Peyer's patch (tissue), 4 donors: ENCODE results near the gene PTGR3. TPM values are rescaled to one million over a fixed set of nuclear protein-coding genes. Genes with fewer than 3 reads are reported as not detected.

Experiments
- DNase-seq, 3 donors: peaks; one replicate each; pipeline ENCODE4 v3.0.0-alpha.2; 2017 to 2019
- H3K27ac ChIP-seq, 4 donors: fragments of 200-600 bp; sonication (generic); one replicate each; pipeline ENCODE4 v1.5.1; 2016 to 2019
- H3K27me3 ChIP-seq, 2 donors: fragments of 200-600 bp; sonication (generic); one replicate each; pipeline ENCODE4 v1.5.1; 2019
- H3K36me3 ChIP-seq, 3 donors: fragments of 200-600 bp; sonication (generic); one replicate each; pipeline ENCODE4 v1.5.1; 2016 to 2019
- H3K4me1 ChIP-seq, 4 donors: fragments of 200-600 bp; sonication (generic); one replicate each; pipeline ENCODE4 v1.5.1; 2016 to 2019
- H3K4me3 ChIP-seq, 4 donors: fragments of 200-600 bp; sonication (generic); 1 replicate in 3 of 4; 2 replicates in 1 of 4; pipeline ENCODE4 v1.5.1; 2016 to 2019; ENCODE audit warnings: mild to moderate bottlenecking in 1 of 4
- H3K9me3 ChIP-seq, 4 donors: fragments of 200-600 bp; sonication (generic); one replicate each; pipeline ENCODE4 v1.5.1; 2016 to 2019; ENCODE audit warnings: mild to moderate bottlenecking in 1 of 4
- CTCF ChIP-seq, 6 experiments: fragments of 450-650 bp in 4 of 6; fragments of 200-600 bp in 2 of 6; sonication (generic) in 1 of 6; IDR thresholded peaks; one replicate each; pipeline ENCODE4 v1.5.1; 2017 to 2019; ENCODE audit warnings: antibody characterized with exemption in 6 of 6, mild to moderate bottlenecking in 3 of 6, moderate library complexity in 1 of 6
- POLR2A ChIP-seq, 2 donors: fragments of 450-650 bp; IDR thresholded peaks; one replicate each; pipeline ENCODE4 v1.5.1; 2017; ENCODE audit warnings: antibody characterized with exemption in 2 of 2, mild to moderate bottlenecking in 2 of 2, moderate library complexity in 2 of 2
- total RNA-seq, 4 donors: library from RNA; depleted of rRNA; stranded (reverse); fragments of >200 nt; gene quantifications; one replicate each; pipeline ENCODE4 v1.1.0, GENCODE V29; 2016

The PTGR3 gene
- total RNA-seq, 4 donors from 2014 or later, result 19.6 to 24.1 (median 20.8) TPM

GRCh38 chr18:75235896-75236295 lies 27.0 kb upstream of the PTGR3 start:
- Histone ChIP-seq H3K4me1 (peaks cover 0 to 4% (median 0%) of the 10 kb centered on the region in 4 donors), H3K36me3 (peaks cover 0 to 5% (median 0%) of the 10 kb centered on the region in 3 donors)

DNA sequence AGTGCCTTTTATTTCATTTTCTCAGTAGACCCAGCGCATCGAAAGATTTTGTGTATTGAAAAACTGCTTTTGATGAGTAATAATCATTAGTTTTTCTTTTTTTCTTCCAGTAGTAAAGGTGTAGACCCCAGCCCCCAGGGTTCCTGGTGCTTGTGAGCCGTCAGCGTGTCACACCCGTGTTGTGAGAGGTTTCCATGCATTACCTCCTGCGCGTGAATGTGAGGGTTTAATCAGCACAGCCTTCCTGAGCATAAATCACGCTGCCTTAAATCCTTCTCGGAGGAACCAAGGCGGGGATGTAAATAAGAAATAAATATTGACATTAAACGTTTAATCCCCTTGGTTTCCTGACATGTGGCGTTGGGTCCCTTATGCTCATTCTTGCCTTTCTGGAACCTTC lies 26.0 kb upstream of the PTGR3 start:
- Histone ChIP-seq H3K27ac (no peak overlapping the region), H3K36me3 (peaks cover 0 to 5% (median 0%) of the 10 kb centered on the region in 3 donors), H3K9me3 (no peaks in the 10 kb centered on the region), H3K4me3 (no peak overlapping the region), H3K27me3 (no peaks in the 10 kb centered on the region), H3K4me1 (peaks cover 0 to 5% (median 0%) of the 10 kb centered on the region in 4 donors)
- DNase-seq, result no peak
- no peak for TF ChIP-seq CTCF (IDR thresholded peaks at IDR 0.05)

More at GRCh38 chr18:75235896-75236295, 27.0 kb upstream of the PTGR3 start:
- Histone ChIP-seq H3K9me3 (no peaks in the 10 kb centered on the region), H3K27ac (no peak overlapping the region), H3K27me3 (no peaks in the 10 kb centered on the region), H3K4me3 (no peak overlapping the region)
- TF ChIP-seq POLR2A (IDR thresholded peaks at IDR 0.05) (no peak), CTCF (IDR thresholded peaks at IDR 0.05) (no peak)
- DNase-seq, result no peak

DNA sequence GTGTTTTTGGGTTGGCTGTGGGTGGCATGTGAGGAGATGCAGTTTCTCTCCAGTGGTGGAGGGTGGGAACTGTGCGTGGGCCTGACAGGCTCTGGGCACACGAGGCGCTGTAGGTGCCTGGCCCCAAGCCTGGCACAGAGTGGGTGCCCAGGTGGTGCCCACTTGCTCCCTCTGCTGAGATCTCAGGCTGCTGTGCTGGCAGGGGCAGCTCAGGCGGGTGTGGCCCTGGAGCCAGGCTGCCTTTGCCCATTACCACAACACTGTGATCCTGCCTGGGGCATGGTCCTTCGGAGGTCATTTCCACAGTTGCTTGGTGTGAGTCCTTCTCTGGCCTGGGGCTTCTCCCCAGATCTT lies 22.1 kb upstream of the PTGR3 start:
- TF ChIP-seq POLR2A (IDR thresholded peaks at IDR 0.05), result no peak
- TF ChIP-seq CTCF (IDR thresholded peaks at IDR 0.05), result no peak
- H3K4me1 ChIP-seq, result peaks cover 0 to 27% (median 1%) of the 10 kb centered on the region in 4 donors
- no peak overlapping the region for H3K27ac ChIP-seq

GRCh38 chr18:75230163-75231052 lies 21.5 kb upstream of the PTGR3 start:
- no peaks in the 10 kb centered on the region for H3K27me3 ChIP-seq
- DNase-seq, result no peak
- H3K9me3 ChIP-seq, result no peaks in the 10 kb centered on the region
- H3K36me3 ChIP-seq, result peaks cover 0 to 5% (median 0%) of the 10 kb centered on the region in 3 donors
- TF ChIP-seq CTCF (IDR thresholded peaks at IDR 0.05) (no peak), POLR2A (IDR thresholded peaks at IDR 0.05) (no peak)
- H3K4me1 ChIP-seq, result peaks cover 0 to 33% (median 1%) of the 10 kb centered on the region in 4 donors
- no peak overlapping the region for H3K27ac ChIP-seq
- H3K4me3 ChIP-seq, result no peak overlapping the region

More for the DNA sequence above, 22.1 kb upstream of the PTGR3 start:
- no peaks in the 10 kb centered on the region for H3K9me3 ChIP-seq
- H3K27me3 ChIP-seq, result no peaks in the 10 kb centered on the region
- no peak for DNase-seq
- H3K4me3 ChIP-seq, result no peak overlapping the region
- H3K36me3 ChIP-seq, result peaks cover 0 to 5% (median 0%) of the 10 kb centered on the region in 3 donors

DNA sequence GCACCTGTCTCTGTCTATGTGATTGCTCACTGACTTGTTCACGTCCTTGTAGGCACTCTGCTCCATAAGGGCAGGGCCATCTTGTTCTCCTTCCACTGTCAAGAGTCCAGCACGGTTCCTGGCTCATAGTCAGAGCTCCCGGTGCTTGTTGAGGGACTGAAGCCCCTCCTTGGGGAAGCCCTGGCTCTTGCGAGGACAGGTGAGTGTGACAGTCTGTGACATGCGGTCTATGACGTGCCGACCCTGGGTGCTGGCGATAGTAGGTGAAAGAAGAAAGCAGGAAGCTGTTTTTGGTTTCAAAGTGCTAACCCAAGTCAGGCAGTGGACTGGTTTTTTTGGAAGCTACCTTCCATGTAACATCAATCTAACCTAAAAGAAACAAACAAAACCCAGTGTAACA lies 20.5 kb upstream of the PTGR3 start:
- no peaks in the 10 kb centered on the region for H3K27me3 ChIP-seq
- no peak for TF ChIP-seq CTCF (IDR thresholded peaks at IDR 0.05)
- no peak for TF ChIP-seq POLR2A (IDR thresholded peaks at IDR 0.05)
- no peaks in the 10 kb centered on the region for H3K36me3 ChIP-seq
- H3K4me1 ChIP-seq, result peaks cover 0 to 35% (median 1%) of the 10 kb centered on the region in 4 donors
- H3K9me3 ChIP-seq, result no peaks in the 10 kb centered on the region
- H3K4me3 ChIP-seq, result no peak overlapping the region
- H3K27ac ChIP-seq, result no peak overlapping the region
- DNase-seq, result no peak
